GM12801 (cell line): Measurements from ENCODE around the gene CTSD.

Source experiments
- TF ChIP-seq, protein P1 (sequence below): IDR thresholded peaks from one replicate; pipeline ENCODE4 v1.5.1; 2011; ENCODE audit warnings: control low read depth; ENCODE audit not compliant: insufficient read length; ENCODE audit errors: extremely low read depth

Gene CTSD

DNA sequence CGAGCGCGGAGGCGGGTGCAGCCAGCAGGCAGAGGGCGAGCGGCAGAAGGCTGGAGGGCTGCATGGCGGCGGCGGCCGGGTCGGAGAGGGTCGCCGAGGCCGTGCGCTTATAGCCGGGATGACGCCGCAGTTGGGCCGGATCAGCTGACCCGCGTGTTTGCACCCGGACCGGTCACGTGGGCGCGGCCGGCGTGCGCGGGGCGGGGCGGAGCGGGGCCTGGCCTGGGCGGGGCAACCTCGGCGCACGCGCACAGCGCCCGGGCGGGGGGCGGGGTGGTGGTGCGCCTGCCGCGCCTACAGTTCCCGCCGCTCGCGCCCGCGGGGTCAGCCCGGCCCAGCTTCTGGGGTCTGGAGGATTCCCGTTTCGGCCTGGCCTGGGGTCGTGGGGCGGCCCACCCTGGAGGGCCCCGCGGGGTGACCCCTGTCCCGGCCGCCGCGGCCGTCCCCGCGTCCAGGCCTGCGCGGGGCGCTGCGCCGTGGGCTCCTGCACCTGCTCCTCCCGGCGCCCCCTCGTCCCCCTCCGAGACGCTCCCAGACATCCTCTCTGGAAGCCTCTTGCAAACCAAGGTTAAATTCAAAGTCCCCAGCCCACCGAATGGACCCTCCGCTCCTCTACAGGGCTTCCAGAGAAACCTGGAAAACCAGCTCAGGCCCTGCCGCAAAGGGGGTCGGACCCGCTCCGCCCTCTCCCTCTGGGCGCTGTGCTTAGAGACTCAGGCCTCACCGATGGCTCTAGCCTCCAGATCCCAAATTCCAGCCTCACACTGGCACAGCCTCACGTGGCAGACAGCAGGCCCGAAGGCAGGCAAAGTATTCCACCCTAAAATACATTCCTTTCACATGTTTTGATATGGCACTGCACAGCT, at the start of gene CTSD:
TSS of gene CTSD (minus strand) at position 132 of the 866 bp plus-strand sequence. CDS start at position 64, 68 bp downstream.
- TF ChIP-seq, protein P1, sequence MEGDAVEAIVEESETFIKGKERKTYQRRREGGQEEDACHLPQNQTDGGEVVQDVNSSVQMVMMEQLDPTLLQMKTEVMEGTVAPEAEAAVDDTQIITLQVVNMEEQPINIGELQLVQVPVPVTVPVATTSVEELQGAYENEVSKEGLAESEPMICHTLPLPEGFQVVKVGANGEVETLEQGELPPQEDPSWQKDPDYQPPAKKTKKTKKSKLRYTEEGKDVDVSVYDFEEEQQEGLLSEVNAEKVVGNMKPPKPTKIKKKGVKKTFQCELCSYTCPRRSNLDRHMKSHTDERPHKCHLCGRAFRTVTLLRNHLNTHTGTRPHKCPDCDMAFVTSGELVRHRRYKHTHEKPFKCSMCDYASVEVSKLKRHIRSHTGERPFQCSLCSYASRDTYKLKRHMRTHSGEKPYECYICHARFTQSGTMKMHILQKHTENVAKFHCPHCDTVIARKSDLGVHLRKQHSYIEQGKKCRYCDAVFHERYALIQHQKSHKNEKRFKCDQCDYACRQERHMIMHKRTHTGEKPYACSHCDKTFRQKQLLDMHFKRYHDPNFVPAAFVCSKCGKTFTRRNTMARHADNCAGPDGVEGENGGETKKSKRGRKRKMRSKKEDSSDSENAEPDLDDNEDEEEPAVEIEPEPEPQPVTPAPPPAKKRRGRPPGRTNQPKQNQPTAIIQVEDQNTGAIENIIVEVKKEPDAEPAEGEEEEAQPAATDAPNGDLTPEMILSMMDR = no peak

DNA sequence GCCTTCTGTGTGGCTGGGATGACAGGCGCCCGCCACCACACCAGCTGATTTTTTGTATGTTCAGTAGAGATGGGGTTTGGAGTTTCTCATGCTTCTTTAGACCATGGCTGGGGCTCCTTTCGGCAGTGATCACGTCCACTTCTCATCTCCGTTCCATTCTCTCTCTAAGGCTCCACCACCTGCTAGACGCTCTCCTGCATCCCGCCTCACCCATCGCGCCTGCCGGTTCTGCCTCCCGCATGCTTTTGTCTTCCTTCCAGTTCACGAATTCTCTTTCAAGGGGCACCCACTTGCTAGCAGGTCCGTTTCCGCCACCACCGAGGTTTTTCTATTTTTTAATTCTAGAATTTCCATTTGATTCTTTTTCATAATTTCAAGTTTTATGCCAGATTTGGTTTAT, 49.1 kb upstream of the CTSD start:
- TF ChIP-seq, protein P1 = no peak

DNA sequence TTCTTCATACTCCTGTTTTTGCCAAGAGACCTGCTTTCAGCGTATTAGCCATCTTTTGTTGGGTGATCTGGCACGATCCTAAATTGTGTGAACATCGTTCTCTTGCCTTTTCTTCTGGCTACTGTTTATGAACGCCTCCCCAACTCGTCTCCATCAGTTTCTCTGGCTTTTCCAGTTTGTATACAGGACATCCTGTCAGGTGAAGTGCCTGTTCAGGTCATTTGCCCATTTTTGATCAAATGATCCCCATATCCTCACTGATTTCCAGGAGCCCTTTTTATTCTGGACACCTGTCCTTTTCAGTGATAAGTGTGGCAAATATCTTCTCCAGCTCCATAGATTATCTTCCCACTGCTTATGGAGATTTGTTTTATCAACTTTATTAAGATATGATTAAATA, 48.5 kb upstream of the CTSD start:
- TF ChIP-seq, protein P1 = no peak

DNA sequence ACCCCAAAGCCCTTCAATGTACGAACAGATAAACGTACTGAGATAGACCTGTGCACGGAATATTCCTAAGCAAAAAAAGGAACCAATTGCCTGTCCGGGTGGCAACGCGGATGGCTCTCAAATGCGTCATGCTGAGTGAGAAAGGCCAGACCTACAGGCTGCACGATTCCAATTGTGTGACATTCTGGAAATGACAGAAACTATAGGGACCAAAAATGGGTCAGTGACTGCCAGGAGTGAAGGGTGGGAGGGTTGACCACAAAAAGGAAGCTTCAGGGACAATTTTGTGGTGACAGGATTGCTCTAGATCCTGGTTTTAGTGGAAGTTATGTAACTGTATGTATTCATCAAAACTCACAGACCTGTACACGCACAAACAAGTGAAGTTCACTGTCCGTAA, 47.0 kb upstream of the CTSD start:
- TF ChIP-seq, protein P1 = no peak

DNA sequence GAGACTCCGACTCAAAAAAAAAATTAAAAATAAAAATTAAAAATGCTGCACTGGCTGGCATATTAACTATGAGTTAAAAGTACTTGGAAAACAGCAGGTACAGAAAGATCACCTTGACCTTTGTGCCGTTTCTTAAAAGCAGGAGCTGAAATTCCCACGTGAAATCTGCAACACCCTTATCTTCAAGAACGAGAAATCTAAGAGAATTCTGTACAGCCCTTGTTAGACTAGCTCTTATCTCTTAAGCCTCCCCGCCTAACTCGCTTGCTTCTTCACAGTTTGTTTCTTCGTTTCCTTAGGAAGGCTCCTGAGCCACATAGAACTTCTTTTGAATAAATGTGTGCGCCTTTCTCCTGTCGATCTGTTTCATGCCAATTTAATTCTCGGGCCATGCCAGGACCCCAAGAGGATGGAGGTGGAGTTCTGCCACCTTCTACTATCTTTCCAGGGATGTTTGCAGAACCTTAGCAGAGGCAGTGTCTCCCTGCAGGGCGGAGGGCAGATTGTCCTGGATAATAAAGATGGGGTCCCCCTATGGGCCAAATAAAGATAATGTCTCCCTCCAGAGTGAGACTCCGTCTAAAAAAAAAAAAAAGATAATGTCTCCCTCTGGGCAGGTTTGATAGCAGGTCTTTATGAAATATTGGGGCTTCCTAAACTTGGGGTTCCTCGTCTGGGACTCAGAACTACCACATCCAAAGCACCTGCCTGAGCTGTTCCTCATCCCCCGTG, 43.7 kb upstream of the CTSD start:
- TF ChIP-seq, protein P1 = no peak

DNA sequence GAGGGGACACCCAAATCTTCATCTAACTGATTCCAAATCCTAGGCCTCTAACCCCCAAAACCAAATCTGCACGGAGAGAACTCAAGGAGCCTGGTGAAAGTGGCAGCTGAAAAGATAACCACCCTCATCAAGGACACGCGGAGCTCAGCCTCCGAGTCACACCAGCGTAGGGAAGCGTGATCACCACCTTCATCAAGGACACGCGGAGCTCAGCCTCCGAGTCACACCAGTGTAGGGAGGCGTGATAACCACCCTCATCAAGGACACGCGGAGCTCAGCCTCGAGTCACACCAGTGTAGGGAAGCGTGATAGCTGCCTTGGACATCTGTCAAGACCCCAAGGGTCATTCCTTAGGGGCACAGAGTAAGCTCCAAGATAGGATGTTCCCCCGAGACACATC, 41.8 kb upstream of the CTSD start:
- TF ChIP-seq, protein P1 = no peak

DNA sequence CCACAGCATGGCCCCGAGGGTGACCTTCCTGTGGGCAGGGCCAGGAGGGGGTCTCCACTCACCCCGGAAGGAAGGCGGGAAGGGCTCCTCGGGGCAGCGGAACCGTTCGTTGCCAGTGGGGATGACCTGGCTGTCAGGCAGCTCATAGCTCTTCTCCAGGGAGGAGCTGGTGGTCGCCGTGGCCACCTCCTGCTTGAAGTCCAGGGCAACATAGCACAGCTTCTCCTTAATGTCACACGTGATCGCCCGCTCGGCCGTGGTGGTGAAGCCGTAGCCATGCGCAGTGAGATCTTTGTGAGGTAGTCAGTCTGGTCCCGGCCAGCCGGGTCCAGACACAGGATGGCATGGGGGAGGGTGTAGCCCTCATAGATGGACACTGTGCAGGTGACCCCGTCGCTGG, 39.5 kb upstream of the CTSD start:
- TF ChIP-seq, protein P1 = no peak
